ENCODE data around the gene SPEG. TPM values are rescaled to one million over a fixed set of nuclear protein-coding genes. Genes with fewer than 3 reads are reported as not detected.

Gene SPEG
- total and polyA plus RNA-seq, 2 of the 13 experiments (the other 11 are each of a cell fraction or from before 2014, with no cell fraction given): 0.18 to 0.24 TPM

- no peak for FAIRE-seq
- no peaks in the 10 kb centered on the region for H3K4me1 ChIP-seq (ENCODE audit: insufficient read depth, low read length)
- BruUV-seq (replicated peaks): no TSS peak
- H3K4me2 ChIP-seq (ENCODE audit: low read depth, low read length): no peak overlapping the region
- no peak overlapping the region for H3K9ac ChIP-seq (ENCODE audit: insufficient read depth, low read depth, low read length)
- POLR2A ChIA-PET: interaction anchor here (0.7 kb wide), 1 partner anchor 11 kb away, joined by 3 read pairs; no protein-coding TSS in a partner anchor
- H3K27me3 ChIP-seq (ENCODE audit: control insufficient read depth in 1 of 2, insufficient read depth in 2 of 2, low read length in 2 of 2): peaks cover 14 to 91% of the 10 kb centered on the region in 2 experiments; a peak in 4 of 5 replicates
- intact Hi-C loops (cut with micrococcal nuclease; ENCODE audit: unreplicated experiment): no loop called here
- CTCF ChIA-PET (ENCODE audit: low intra/inter-chr PET ratio, low total read pairs): no interaction called here
- H3K4me3 ChIP-seq (replicated peaks in 1 of 3; ENCODE audit: insufficient read depth in 1 of 3, low read depth in 2 of 3, low read length in 3 of 3): no peak overlapping the region
- DNase-seq (ENCODE audit: low spot score): peak; percentile 21
- H3K9me3 ChIP-seq (ENCODE audit: low read length): no peaks in the 10 kb centered on the region
- TF ChIP-seq ELF1 (CRISPR knock-in tag; IDR thresholded peaks at IDR 0.05): no peak
- no peak for TF ChIP-seq ZNF687 (CRISPR knock-in tag; IDR thresholded peaks at IDR 0.05)
- peak; percentile 80 for TF ChIP-seq NFE2L2 (IDR thresholded peaks at IDR 0.05; ENCODE audit: low read length)
- no peak for TF ChIP-seq EP300 (IDR thresholded peaks at IDR 0.05; ENCODE audit: low read depth in 2 of 2, low read length in 2 of 2)
- TF ChIP-seq EP300 (CRISPR knock-in tag; IDR thresholded peaks at IDR 0.05; ENCODE audit: borderline replicate concordance): no peak
- TF ChIP-seq MAFK (conservative IDR thresholded peaks at IDR 0.05 in 1 of 2, IDR thresholded peaks at IDR 0.05 in 1 of 2; ENCODE audit: low read length in 2 of 2): peak in 1 of 2 experiments; percentile 46; a peak in 2 of 4 replicates
- peak; percentile 60 for TF ChIP-seq FOSL2 (CRISPR knock-in tag; IDR thresholded peaks at IDR 0.05)
- TF ChIP-seq SRSF9 (IDR thresholded peaks at IDR 0.05; ENCODE audit: borderline replicate concordance, insufficient read depth, low read depth, low read length, poor library complexity, severe bottlenecking): no peak
- TF ChIP-seq IRF2 (CRISPR knock-in tag; IDR thresholded peaks at IDR 0.05): no peak
- no peak for TF ChIP-seq IKZF5 (CRISPR knock-in tag; IDR thresholded peaks at IDR 0.05)
- peak; percentile 27; the same call in 1 of the 2 replicates for TF ChIP-seq MAFF (IDR thresholded peaks at IDR 0.05; ENCODE audit: low read depth, low read length)
- TF ChIP-seq NFE2 (CRISPR knock-in tag; IDR thresholded peaks at IDR 0.05): peak; percentile 84; the same call in 1 of the 2 replicates
- WGBS (ENCODE audit: low lambda C conversion rate): 17% methylated on average over 8 of the region's 16 CpGs
- H2AFZ ChIP-seq (ENCODE audit: low read length): no peak overlapping the region
- H3K36me3 ChIP-seq (replicated peaks in 1 of 2; ENCODE audit: control insufficient read depth in 1 of 2, insufficient read depth in 2 of 2, low read length in 2 of 2): no peaks in the 10 kb centered on the region
- no peak overlapping the region for H3K27ac ChIP-seq (ENCODE audit: extremely low read length, insufficient read depth, low read length)
- ATAC-seq: peak; percentile 28; the same call in 2 of the 3 replicates
- no peaks in the 10 kb centered on the region for H4K20me1 ChIP-seq (ENCODE audit: insufficient read depth, low read length)
- in situ Hi-C loops (cut with HindIII; ENCODE audit: extremely low pct_ligation_motif_present, low pct_unique_long_range_greater_than_20kb): no loop called here
- no peaks in the 10 kb centered on the region for H3K79me2 ChIP-seq (ENCODE audit: insufficient read depth, low read length)
Observed at GRCh38 chr2:219469186-219469724, 34.6 kb downstream of the SPEG start.
